Nucleus accumbens (tissue), 56 donors: ENCODE data around the gene CLDN5.

ENCODE experiments used
- DNase-seq, 56 donors: peaks; one replicate each; lab custom pipeline; 2025; lab: John Stamatoyannopoulos, UW

The CLDN5 gene

DNA sequence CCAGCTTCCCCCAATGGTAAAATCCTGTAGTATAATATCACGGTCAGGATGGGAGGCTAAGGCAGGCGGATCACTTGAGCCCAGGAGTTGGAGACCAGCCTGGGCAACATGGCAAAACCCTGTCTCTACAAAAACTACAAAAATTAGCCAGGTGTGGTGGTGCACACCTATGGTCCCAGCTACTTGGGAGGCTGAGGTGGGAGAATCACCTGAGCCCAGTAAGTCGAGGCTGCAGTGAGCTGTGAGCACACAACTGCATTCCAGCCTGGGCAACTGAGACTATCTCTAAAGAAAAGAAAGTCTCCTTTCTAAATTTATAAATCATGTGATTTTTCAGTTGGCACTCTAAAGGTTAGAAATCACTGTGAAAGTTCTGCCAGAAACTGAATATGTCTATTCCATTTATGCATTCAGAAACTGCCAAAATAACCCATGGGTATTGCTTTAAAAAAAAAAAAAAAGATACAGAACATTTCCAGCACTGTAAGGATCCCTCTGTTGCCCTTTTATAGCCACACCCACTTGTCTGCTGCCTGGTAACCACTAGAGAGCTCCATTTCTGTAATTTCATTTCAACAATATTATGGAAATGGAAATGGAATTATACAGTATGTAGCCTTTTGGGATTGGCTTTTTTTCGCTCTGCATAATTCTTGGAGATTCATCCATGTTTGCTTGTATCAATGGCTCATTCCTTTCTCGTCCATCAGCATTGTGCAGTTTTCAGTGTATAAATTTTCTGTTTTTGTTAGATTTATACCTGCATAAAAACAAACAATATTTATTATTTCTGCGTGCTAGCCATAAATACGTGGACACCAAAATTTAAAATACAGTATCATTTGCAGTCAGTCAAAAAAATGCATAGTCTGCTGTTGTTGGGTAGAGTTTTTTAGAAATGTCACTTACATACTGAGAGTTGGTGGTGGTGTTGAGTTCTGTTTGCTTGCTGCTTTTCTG, 35.0 kb downstream of the CLDN5 start:
- peak in 1 of 56 donors; percentile 6 for DNase-seq

- no peak for DNase-seq
Measured at GRCh38 chr22:19488285-19488684, 35.9 kb downstream of the CLDN5 start.

- no peak for DNase-seq
Measured at GRCh38 chr22:19483481-19484244, 40.5 kb downstream of the CLDN5 start.

DNA sequence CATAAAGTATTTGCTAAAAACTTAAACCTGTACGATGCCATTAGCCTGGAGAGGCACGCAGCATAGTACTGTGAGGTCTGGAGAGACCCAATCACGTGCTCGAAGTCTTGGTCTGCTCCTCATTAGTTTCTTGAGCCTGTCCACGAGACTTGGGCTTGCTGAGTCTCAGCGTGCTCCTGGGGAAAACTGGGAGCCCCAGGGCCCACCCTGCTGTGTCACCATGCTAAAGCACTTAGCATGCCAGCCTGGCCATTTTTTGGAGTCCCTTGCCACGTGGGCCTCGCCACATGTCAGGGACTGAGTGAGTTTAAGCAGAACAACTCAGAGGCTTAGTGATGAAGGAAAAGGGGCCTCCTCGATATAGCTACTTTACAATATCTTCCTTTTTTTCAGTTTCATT, 41.9 kb downstream of the CLDN5 start:
- no peak for DNase-seq

- DNase-seq: no peak
Measured at GRCh38 chr22:19480789-19481188, 43.4 kb downstream of the CLDN5 start.

DNA sequence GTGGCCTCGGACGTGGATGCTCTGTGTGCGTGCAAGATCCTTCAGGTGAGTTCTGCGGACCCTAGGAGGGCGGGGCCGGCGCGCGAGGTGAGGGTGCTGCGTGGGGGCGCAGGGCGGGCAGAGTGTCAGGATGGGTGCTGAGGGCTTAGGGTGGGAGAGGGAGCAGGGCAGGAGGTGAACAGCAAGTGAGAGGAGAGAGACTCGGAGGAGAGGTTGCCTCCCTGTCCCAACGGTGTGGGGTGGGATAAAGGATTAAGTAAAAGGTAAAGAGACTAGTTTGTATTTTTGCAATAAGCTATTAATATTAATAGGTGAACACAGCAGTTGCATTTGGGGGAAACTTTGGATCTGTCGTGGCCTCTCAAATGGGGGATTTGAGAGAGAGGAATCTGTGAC, 44.0 kb downstream of the CLDN5 start:
- DNase-seq: peak in 1 of 56 donors; percentile 31

DNA sequence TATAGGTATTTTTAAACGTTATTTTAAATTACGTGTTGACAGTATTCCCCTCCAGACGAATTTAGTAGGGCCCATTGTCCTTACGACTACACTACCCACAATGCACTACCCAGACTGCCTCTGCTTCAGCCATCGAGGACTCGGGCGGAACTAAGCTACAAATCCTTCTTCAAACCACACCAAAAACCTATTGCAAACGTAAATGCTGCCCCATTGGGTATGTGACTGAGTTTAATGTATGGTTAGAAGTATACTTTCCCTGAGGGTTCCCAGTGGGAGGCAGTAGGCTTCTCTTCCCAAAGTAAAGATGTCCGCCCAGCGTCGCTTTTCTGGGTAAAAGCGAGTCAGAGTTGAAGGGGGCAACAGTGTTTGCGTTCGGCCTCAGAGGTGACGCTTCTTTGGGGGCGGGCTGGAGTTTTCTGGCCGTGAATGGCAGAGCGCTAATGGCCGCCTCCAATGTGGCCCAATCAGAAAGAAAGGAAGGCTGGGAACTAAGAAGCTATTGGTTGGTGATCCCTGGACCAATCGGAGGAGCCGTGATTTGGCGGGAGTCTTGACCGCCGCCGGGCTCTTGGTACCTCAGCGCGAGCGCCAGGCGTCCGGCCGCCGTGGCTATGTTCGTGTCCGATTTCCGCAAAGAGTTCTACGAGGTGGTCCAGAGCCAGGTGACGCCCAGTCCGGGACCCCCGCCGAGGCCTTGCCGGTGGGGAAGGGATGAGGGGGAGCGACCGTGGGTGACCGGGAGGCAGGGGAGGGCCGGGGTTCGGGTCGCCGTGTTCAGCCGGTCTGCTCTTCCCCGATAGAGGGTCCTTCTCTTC, 44.6 kb downstream of the CLDN5 start, which contains the start of gene CDC45:
CDC45 (plus strand) TSS at position 566 of the 818 bp plus-strand sequence; CDS start at position 615, 49 bp downstream.
- DNase-seq: peak; percentile 73 to 99 (median 96)

DNA sequence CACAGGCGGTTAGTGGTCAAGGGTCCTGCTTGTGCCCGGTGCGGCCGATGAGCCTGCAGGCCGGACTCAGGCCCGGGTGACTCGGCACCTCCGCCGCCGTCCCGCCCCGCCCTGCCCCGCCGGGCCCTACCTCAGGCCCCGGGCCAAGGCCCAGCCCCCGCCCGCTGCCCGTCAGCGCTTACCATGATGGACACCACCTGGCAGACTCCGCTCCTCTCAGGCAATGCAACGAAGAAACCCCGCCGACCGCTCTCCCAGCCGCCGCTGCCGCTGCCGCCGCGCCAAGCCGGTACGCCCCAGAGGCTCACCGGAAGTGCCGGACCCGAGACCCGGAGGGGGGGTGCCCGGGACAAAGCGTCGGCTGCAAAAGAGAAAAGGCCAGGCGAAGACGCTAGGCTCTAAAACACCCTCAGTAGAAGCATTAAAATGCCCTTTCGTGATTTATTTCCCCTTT, 45.3 kb downstream of the CLDN5 start, which contains the start of gene UFD1:
UFD1 (minus strand) TSS at position 293 of the 454 bp plus-strand sequence; CDS start at position 185, 108 bp downstream.
- DNase-seq: peak in 54 of 56 donors; percentile 31 to 90 (median 75)

- peak in 1 of 56 donors; percentile 42 for DNase-seq
Measured at GRCh38 chr22:19478045-19478900, 45.9 kb downstream of the CLDN5 start.

- no peak for DNase-seq
Measured at GRCh38 chr22:19477321-19478044, 46.7 kb downstream of the CLDN5 start.

- DNase-seq: no peak
Measured at GRCh38 chr22:19476023-19476422, 48.2 kb downstream of the CLDN5 start.

GRCh38 chr22:19473578-19473977, 50.6 kb downstream of the CLDN5 start:
- DNase-seq: no peak
